ENCODE data around the gene EFNB3. TPM values are rescaled to one million over a fixed set of nuclear protein-coding genes. Genes with fewer than 3 reads are reported as not detected.
A peak's percentile ranks its signal among the peaks of the same experiment; 100 is the strongest.

The EFNB3 gene
- total RNA-seq, 1 donor from 2014 or later: 0.08 TPM

- Mint-ChIP-seq H3K36me3 (ENCODE audit: low read depth) (peaks cover 19% of the 10 kb centered on the region), H3K9me3 (no peaks in the 10 kb centered on the region), H3K27ac (peak overlapping the region; percentile 96), H3K4me1 (ENCODE audit: low read depth) (peaks cover 40% of the 10 kb centered on the region), H3K27me3 (ENCODE audit: insufficient read depth) (no peaks in the 10 kb centered on the region), H3K4me3 (peak overlapping the region; percentile 95)
- intact Hi-C loops (cut with micrococcal nuclease): loop anchor here (1.0 to 10.0 kb wide), 12 partner anchors 148 to 652 kb away; partner anchors contain the start of genes ELP5, KCTD11, KDM6B and NEURL4
- peak; percentile 76 for DNase-seq (ENCODE audit: low spot score)
These were observed 18.6 kb upstream of the EFNB3 start for GRCh38 chr17:7686222-7687071.

- H3K27ac Mint-ChIP-seq: peak within 1 kb of the TSS; percentile 96
- H3K4me1 Mint-ChIP-seq (ENCODE audit: low read depth): peaks cover 40% of the 10 kb centered on the region
- H3K27me3 Mint-ChIP-seq (ENCODE audit: insufficient read depth): no peaks in the 10 kb centered on the region
- DNase-seq (ENCODE audit: low spot score): peak; percentile 88
- H3K36me3 Mint-ChIP-seq (ENCODE audit: low read depth): peaks cover 19% of the 10 kb centered on the region
- intact Hi-C loops (cut with micrococcal nuclease): loop anchor here (1.0 to 10.0 kb wide), 9 partner anchors 148 to 652 kb away; partner anchors contain the start of genes ELP5, KCTD11, KDM6B and PER1
- H3K9me3 Mint-ChIP-seq: no peaks in the 10 kb centered on the region
- H3K4me3 Mint-ChIP-seq: peak within 1 kb of the TSS; percentile 95
These were observed 17.7 kb upstream of the EFNB3 start, which contains the start of gene TP53 for GRCh38 chr17:7687072-7687907. TP53 (minus strand) TSS chr17:7687490; CDS start chr17:7676594, 10,896 bp downstream.

GRCh38 chr17:7687908-7688807 is 16.8 kb upstream of the EFNB3 start, which contains the start of gene WRAP53:
WRAP53 (plus strand) TSS chr17:7688477; CDS start chr17:7688649, 172 bp downstream.
- H3K4me3 Mint-ChIP-seq: peak within 1 kb of the TSS; percentile 95
- H3K27me3 Mint-ChIP-seq (ENCODE audit: insufficient read depth): no peaks in the 10 kb centered on the region
- intact Hi-C loops (cut with micrococcal nuclease): loop anchor here (1.0 to 10.0 kb wide), 21 partner anchors 38 to 653 kb away; partner anchors contain the start of genes ALOXE3, ATP1B2, ELP5 and KCTD11
- peak within 1 kb of the TSS; percentile 96 for H3K27ac Mint-ChIP-seq
- H3K9me3 Mint-ChIP-seq: no peaks in the 10 kb centered on the region
- peaks cover 40% of the 10 kb centered on the region for H3K4me1 Mint-ChIP-seq (ENCODE audit: low read depth)
- DNase-seq (ENCODE audit: low spot score): peak; percentile 94
- peaks cover 23% of the 10 kb centered on the region for H3K36me3 Mint-ChIP-seq (ENCODE audit: low read depth)

GRCh38 chr17:7688808-7689316 is 16.1 kb upstream of the EFNB3 start:
- peak overlapping the region; percentile 96 for H3K27ac Mint-ChIP-seq
- peaks cover 24% of the 10 kb centered on the region for H3K36me3 Mint-ChIP-seq (ENCODE audit: low read depth)
- H3K27me3 Mint-ChIP-seq (ENCODE audit: insufficient read depth): no peaks in the 10 kb centered on the region

GRCh38 chr17:7695586-7695985 is 9.4 kb upstream of the EFNB3 start:
- H3K9me3 Mint-ChIP-seq: no peaks in the 10 kb centered on the region
- no peaks in the 10 kb centered on the region for H3K4me1 Mint-ChIP-seq (ENCODE audit: low read depth)
- H3K27me3 Mint-ChIP-seq (ENCODE audit: insufficient read depth): no peaks in the 10 kb centered on the region
- intact Hi-C loops (cut with micrococcal nuclease): no loop called here
- DNase-seq (ENCODE audit: low spot score): no peak
- peaks cover 16% of the 10 kb centered on the region for H3K36me3 Mint-ChIP-seq (ENCODE audit: low read depth)
- no peak overlapping the region for H3K4me3 Mint-ChIP-seq
- H3K27ac Mint-ChIP-seq: no peak overlapping the region

More at GRCh38 chr17:7688808-7689316, 16.1 kb upstream of the EFNB3 start:
- no peak for DNase-seq (ENCODE audit: low spot score)
- intact Hi-C loops (cut with micrococcal nuclease): loop anchor here (1.0 to 10.0 kb wide), 14 partner anchors 39 to 654 kb away; partner anchors contain the start of genes ALOXE3, ATP1B2, NAA38 and PER1
- Mint-ChIP-seq H3K4me3 (peak overlapping the region; percentile 95), H3K9me3 (no peaks in the 10 kb centered on the region), H3K4me1 (ENCODE audit: low read depth) (peaks cover 40% of the 10 kb centered on the region)

- Mint-ChIP-seq H3K36me3 (ENCODE audit: low read depth) (peaks cover 19% of the 10 kb centered on the region), H3K9me3 (no peaks in the 10 kb centered on the region), H3K4me1 (ENCODE audit: low read depth) (no peaks in the 10 kb centered on the region), H3K27ac (no peak overlapping the region), H3K27me3 (ENCODE audit: insufficient read depth) (no peaks in the 10 kb centered on the region), H3K4me3 (no peak overlapping the region)
- intact Hi-C loops (cut with micrococcal nuclease): no loop called here
- DNase-seq (ENCODE audit: low spot score): no peak
These were observed 7.0 kb upstream of the EFNB3 start for GRCh38 chr17:7697828-7698588.

GRCh38 chr17:7700510-7700909 is 4.5 kb upstream of the EFNB3 start:
- H3K4me1 Mint-ChIP-seq (ENCODE audit: low read depth): peaks cover 14% of the 10 kb centered on the region
- intact Hi-C loops (cut with micrococcal nuclease): no loop called here

GRCh38 chr17:7701681-7702080 is 3.3 kb upstream of the EFNB3 start:
- Mint-ChIP-seq H3K36me3 (ENCODE audit: low read depth) (peaks cover 12% of the 10 kb centered on the region), H3K27me3 (ENCODE audit: insufficient read depth) (peaks cover 19% of the 10 kb centered on the region), H3K9me3 (no peaks in the 10 kb centered on the region), H3K4me1 (ENCODE audit: low read depth) (peaks cover 14% of the 10 kb centered on the region), H3K27ac (no peak overlapping the region), H3K4me3 (no peak overlapping the region)
- DNase-seq (ENCODE audit: low spot score): no peak
- intact Hi-C loops (cut with micrococcal nuclease): no loop called here

More at GRCh38 chr17:7700510-7700909, 4.5 kb upstream of the EFNB3 start:
- peaks cover 7% of the 10 kb centered on the region for H3K27me3 Mint-ChIP-seq (ENCODE audit: insufficient read depth)
- no peak for DNase-seq (ENCODE audit: low spot score)
- H3K4me3 Mint-ChIP-seq: no peak overlapping the region
- peaks cover 16% of the 10 kb centered on the region for H3K36me3 Mint-ChIP-seq (ENCODE audit: low read depth)
- peak overlapping the region; percentile 20 for H3K27ac Mint-ChIP-seq
- H3K9me3 Mint-ChIP-seq: no peaks in the 10 kb centered on the region

GRCh38 chr17:7702776-7703175 is 2.2 kb upstream of the EFNB3 start:
- intact Hi-C loops (cut with micrococcal nuclease): no loop called here
- H3K27me3 Mint-ChIP-seq (ENCODE audit: insufficient read depth): peaks cover 26% of the 10 kb centered on the region
- H3K36me3 Mint-ChIP-seq (ENCODE audit: low read depth): peaks cover 12% of the 10 kb centered on the region
- no peak for DNase-seq (ENCODE audit: low spot score)
- peaks cover 14% of the 10 kb centered on the region for H3K4me1 Mint-ChIP-seq (ENCODE audit: low read depth)
- no peaks in the 10 kb centered on the region for H3K9me3 Mint-ChIP-seq
- no peak overlapping the region for H3K4me3 Mint-ChIP-seq
- no peak overlapping the region for H3K27ac Mint-ChIP-seq

- intact Hi-C loops (cut with micrococcal nuclease): no loop called here
- Mint-ChIP-seq H3K36me3 (ENCODE audit: low read depth) (peaks cover 12% of the 10 kb centered on the region), H3K27ac (peak overlapping the region; percentile 24), H3K4me3 (no peak overlapping the region), H3K4me1 (ENCODE audit: low read depth) (peaks cover 14% of the 10 kb centered on the region), H3K9me3 (no peaks in the 10 kb centered on the region), H3K27me3 (ENCODE audit: insufficient read depth) (peaks cover 28% of the 10 kb centered on the region)
- no peak for DNase-seq (ENCODE audit: low spot score)
These were observed 1.2 kb upstream of the EFNB3 start for GRCh38 chr17:7703584-7704479.
